DND-41 (cell line): ENCODE data around the gene FAM180A.

Source experiments
- ATAC-seq: fragments of 200-7000 bp; cut with Tn5 transposase; 3 replicates; pipeline ENCODE4 v1.9.1; 2021; ENCODE audit warnings: low read depth; ENCODE audit not compliant: insufficient read depth
- DNase-seq: peaks from one replicate; pipeline ENCODE4 v3.0.0-alpha.2; 2020
- H2AFZ ChIP-seq: 2 replicates; pipeline ENCODE4 v1.6.0; 2012; ENCODE audit warnings: low read depth, low read length
- H3K27ac ChIP-seq: 2 replicates; pipeline ENCODE4 v1.5.1; 2012; ENCODE audit warnings: low read length, inconsistent platforms
- H3K27me3 ChIP-seq: fragments of 200-600 bp; sonication (generic); 2 replicates; pipeline ENCODE4 v1.6.0; 2012; ENCODE audit warnings: low read length, mild to moderate bottlenecking, inconsistent platforms; ENCODE audit not compliant: insufficient read depth, poor library complexity
- H3K36me3 ChIP-seq: 2 replicates; pipeline ENCODE4 v1.5.1; 2012; ENCODE audit warnings: low read length, inconsistent platforms; ENCODE audit not compliant: insufficient read depth
- H3K4me1 ChIP-seq: 2 replicates; pipeline ENCODE4 v1.5.1; 2012; ENCODE audit warnings: mild to moderate bottlenecking, low read length; ENCODE audit not compliant: insufficient read depth
- H3K4me2 ChIP-seq: 2 replicates; pipeline ENCODE4 v1.6.0; 2012; ENCODE audit warnings: mild to moderate bottlenecking, moderate library complexity, low read length, inconsistent platforms; ENCODE audit not compliant: insufficient read depth
- H3K4me3 ChIP-seq, 2 experiments: fragments of 200-600 bp in 1 of 2; shearing (Covaris generic) in 1 of 2; 2 replicates each; pipeline ENCODE4 v1.5.1; 2012 to 2016; ENCODE audit warnings: inconsistent platforms in 2 of 2, low read length in 2 of 2, mild to moderate bottlenecking in 2 of 2, low read depth in 1 of 2, moderate library complexity in 1 of 2
- H3K79me2 ChIP-seq: 2 replicates; pipeline ENCODE4 v1.6.0; 2012; ENCODE audit warnings: low read length, inconsistent platforms; ENCODE audit not compliant: insufficient read depth
- H3K9ac ChIP-seq: 2 replicates; pipeline ENCODE4 v1.6.0; 2012; ENCODE audit warnings: low read depth, mild to moderate bottlenecking, inconsistent platforms, low read length, moderate library complexity
- H3K9me3 ChIP-seq: 2 replicates; pipeline ENCODE4 v1.5.1; 2012; ENCODE audit warnings: low read length, moderate library complexity, mild to moderate bottlenecking, inconsistent platforms; ENCODE audit not compliant: insufficient read depth, severe bottlenecking
- H4K20me1 ChIP-seq: 2 replicates; pipeline ENCODE4 v1.6.0; 2012; ENCODE audit warnings: low read length; ENCODE audit not compliant: insufficient read depth
- EZH2 ChIP-seq: IDR thresholded peaks from 3 replicates; pipeline ENCODE4 v1.6.1; 2012; ENCODE audit warnings: borderline replicate concordance, low read depth, mild to moderate bottlenecking, moderate library complexity, low read length, inconsistent platforms; ENCODE audit not compliant: severe bottlenecking
- TF ChIP-seq, protein P1 (sequence below): IDR thresholded peaks from 2 replicates; pipeline ENCODE4 v1.5.1; 2012; ENCODE audit warnings: borderline replicate concordance, low read length, moderate library complexity, mild to moderate bottlenecking; ENCODE audit not compliant: poor library complexity, severe bottlenecking; ENCODE audit errors: extremely low read depth

FAM180A gene

DNA sequence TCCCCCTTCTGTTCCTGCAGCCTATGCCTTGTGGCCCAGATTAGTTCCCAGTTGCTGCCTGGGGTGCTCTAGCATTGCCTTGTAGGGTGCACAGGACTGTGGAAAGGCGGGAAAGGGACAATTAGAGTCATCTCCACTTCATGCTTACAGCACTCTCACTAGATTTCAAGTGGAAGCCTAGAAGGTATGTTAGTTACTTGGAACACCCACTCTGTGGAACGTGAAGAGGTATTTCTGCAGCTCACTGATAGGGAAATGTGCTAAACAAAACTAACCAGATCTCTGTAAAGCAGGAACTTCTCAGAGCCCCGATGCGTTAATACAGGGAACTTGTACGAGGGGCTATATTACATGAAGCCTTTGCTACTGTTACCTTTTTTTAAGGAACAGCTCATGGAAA, 66.9 kb downstream of the FAM180A start:
- no peak overlapping the region for H3K4me3 ChIP-seq
- H3K79me2 ChIP-seq: peaks cover 9% of the 10 kb centered on the region; the same call in 1 of the 2 replicates
- peaks cover 18% of the 10 kb centered on the region for H3K36me3 ChIP-seq
- no peaks in the 10 kb centered on the region for H3K9me3 ChIP-seq
- TF ChIP-seq, protein P1, sequence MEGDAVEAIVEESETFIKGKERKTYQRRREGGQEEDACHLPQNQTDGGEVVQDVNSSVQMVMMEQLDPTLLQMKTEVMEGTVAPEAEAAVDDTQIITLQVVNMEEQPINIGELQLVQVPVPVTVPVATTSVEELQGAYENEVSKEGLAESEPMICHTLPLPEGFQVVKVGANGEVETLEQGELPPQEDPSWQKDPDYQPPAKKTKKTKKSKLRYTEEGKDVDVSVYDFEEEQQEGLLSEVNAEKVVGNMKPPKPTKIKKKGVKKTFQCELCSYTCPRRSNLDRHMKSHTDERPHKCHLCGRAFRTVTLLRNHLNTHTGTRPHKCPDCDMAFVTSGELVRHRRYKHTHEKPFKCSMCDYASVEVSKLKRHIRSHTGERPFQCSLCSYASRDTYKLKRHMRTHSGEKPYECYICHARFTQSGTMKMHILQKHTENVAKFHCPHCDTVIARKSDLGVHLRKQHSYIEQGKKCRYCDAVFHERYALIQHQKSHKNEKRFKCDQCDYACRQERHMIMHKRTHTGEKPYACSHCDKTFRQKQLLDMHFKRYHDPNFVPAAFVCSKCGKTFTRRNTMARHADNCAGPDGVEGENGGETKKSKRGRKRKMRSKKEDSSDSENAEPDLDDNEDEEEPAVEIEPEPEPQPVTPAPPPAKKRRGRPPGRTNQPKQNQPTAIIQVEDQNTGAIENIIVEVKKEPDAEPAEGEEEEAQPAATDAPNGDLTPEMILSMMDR: no peak
- TF ChIP-seq EZH2: no peak
- H3K4me1 ChIP-seq: no peaks in the 10 kb centered on the region
- H3K27me3 ChIP-seq: no peaks in the 10 kb centered on the region
- H2AFZ ChIP-seq: no peak overlapping the region
- no peak overlapping the region for H3K9ac ChIP-seq
- no peak for DNase-seq
- no peak overlapping the region for H3K27ac ChIP-seq
- ATAC-seq: no peak
- H3K4me2 ChIP-seq: no peak overlapping the region
- peaks cover 4% of the 10 kb centered on the region; the same call in 1 of the 2 replicates for H4K20me1 ChIP-seq
